DND-41 (cell line): Measurements from ENCODE around the gene ANKS1B.

Experiments
- ATAC-seq: fragments of 200-7000 bp; cut with Tn5 transposase; 3 replicates; pipeline ENCODE4 v1.9.1; 2021; ENCODE audit warnings: low read depth; ENCODE audit not compliant: insufficient read depth
- DNase-seq: peaks from one replicate; pipeline ENCODE4 v3.0.0-alpha.2; 2020
- H2AFZ ChIP-seq: 2 replicates; pipeline ENCODE4 v1.6.0; 2012; ENCODE audit warnings: low read depth, low read length
- H3K27ac ChIP-seq: 2 replicates; pipeline ENCODE4 v1.5.1; 2012; ENCODE audit warnings: low read length, inconsistent platforms
- H3K27me3 ChIP-seq: fragments of 200-600 bp; sonication (generic); 2 replicates; pipeline ENCODE4 v1.6.0; 2012; ENCODE audit warnings: low read length, mild to moderate bottlenecking, inconsistent platforms; ENCODE audit not compliant: insufficient read depth, poor library complexity
- H3K36me3 ChIP-seq: 2 replicates; pipeline ENCODE4 v1.5.1; 2012; ENCODE audit warnings: low read length, inconsistent platforms; ENCODE audit not compliant: insufficient read depth
- H3K4me1 ChIP-seq: 2 replicates; pipeline ENCODE4 v1.5.1; 2012; ENCODE audit warnings: mild to moderate bottlenecking, low read length; ENCODE audit not compliant: insufficient read depth
- H3K4me2 ChIP-seq: 2 replicates; pipeline ENCODE4 v1.6.0; 2012; ENCODE audit warnings: mild to moderate bottlenecking, moderate library complexity, low read length, inconsistent platforms; ENCODE audit not compliant: insufficient read depth
- H3K4me3 ChIP-seq, 2 experiments: fragments of 200-600 bp in 1 of 2; shearing (Covaris generic) in 1 of 2; 2 replicates each; pipeline ENCODE4 v1.5.1; 2012 to 2016; ENCODE audit warnings: inconsistent platforms in 2 of 2, low read length in 2 of 2, mild to moderate bottlenecking in 2 of 2, low read depth in 1 of 2, moderate library complexity in 1 of 2
- H3K79me2 ChIP-seq: 2 replicates; pipeline ENCODE4 v1.6.0; 2012; ENCODE audit warnings: low read length, inconsistent platforms; ENCODE audit not compliant: insufficient read depth
- H3K9ac ChIP-seq: 2 replicates; pipeline ENCODE4 v1.6.0; 2012; ENCODE audit warnings: low read depth, mild to moderate bottlenecking, inconsistent platforms, low read length, moderate library complexity
- H3K9me3 ChIP-seq: 2 replicates; pipeline ENCODE4 v1.5.1; 2012; ENCODE audit warnings: low read length, moderate library complexity, mild to moderate bottlenecking, inconsistent platforms; ENCODE audit not compliant: insufficient read depth, severe bottlenecking
- H4K20me1 ChIP-seq: 2 replicates; pipeline ENCODE4 v1.6.0; 2012; ENCODE audit warnings: low read length; ENCODE audit not compliant: insufficient read depth
- EZH2 ChIP-seq: IDR thresholded peaks from 3 replicates; pipeline ENCODE4 v1.6.1; 2012; ENCODE audit warnings: borderline replicate concordance, low read depth, mild to moderate bottlenecking, moderate library complexity, low read length, inconsistent platforms; ENCODE audit not compliant: severe bottlenecking
- TF ChIP-seq, protein P1 (sequence below): IDR thresholded peaks from 2 replicates; pipeline ENCODE4 v1.5.1; 2012; ENCODE audit warnings: borderline replicate concordance, low read length, moderate library complexity, mild to moderate bottlenecking; ENCODE audit not compliant: poor library complexity, severe bottlenecking; ENCODE audit errors: extremely low read depth

ANKS1B gene

GRCh38 chr12:99985129-99985570 lies 414 bp upstream of the ANKS1B start:
- Histone ChIP-seq H4K20me1 (no peaks in the 10 kb centered on the region), H3K4me3 (no peak overlapping the region), H3K27me3 (no peaks in the 10 kb centered on the region), H3K4me2 (no peak overlapping the region), H2AFZ (no peak overlapping the region), H3K4me1 (no peaks in the 10 kb centered on the region), H3K9ac (no peak overlapping the region), H3K36me3 (no peaks in the 10 kb centered on the region), H3K27ac (no peak overlapping the region), H3K79me2 (no peaks in the 10 kb centered on the region), H3K9me3 (no peaks in the 10 kb centered on the region)
- DNase-seq, result no peak
- TF ChIP-seq EZH2, result no peak
- TF ChIP-seq, protein P1, sequence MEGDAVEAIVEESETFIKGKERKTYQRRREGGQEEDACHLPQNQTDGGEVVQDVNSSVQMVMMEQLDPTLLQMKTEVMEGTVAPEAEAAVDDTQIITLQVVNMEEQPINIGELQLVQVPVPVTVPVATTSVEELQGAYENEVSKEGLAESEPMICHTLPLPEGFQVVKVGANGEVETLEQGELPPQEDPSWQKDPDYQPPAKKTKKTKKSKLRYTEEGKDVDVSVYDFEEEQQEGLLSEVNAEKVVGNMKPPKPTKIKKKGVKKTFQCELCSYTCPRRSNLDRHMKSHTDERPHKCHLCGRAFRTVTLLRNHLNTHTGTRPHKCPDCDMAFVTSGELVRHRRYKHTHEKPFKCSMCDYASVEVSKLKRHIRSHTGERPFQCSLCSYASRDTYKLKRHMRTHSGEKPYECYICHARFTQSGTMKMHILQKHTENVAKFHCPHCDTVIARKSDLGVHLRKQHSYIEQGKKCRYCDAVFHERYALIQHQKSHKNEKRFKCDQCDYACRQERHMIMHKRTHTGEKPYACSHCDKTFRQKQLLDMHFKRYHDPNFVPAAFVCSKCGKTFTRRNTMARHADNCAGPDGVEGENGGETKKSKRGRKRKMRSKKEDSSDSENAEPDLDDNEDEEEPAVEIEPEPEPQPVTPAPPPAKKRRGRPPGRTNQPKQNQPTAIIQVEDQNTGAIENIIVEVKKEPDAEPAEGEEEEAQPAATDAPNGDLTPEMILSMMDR, result no peak
- no peak for ATAC-seq

DNA sequence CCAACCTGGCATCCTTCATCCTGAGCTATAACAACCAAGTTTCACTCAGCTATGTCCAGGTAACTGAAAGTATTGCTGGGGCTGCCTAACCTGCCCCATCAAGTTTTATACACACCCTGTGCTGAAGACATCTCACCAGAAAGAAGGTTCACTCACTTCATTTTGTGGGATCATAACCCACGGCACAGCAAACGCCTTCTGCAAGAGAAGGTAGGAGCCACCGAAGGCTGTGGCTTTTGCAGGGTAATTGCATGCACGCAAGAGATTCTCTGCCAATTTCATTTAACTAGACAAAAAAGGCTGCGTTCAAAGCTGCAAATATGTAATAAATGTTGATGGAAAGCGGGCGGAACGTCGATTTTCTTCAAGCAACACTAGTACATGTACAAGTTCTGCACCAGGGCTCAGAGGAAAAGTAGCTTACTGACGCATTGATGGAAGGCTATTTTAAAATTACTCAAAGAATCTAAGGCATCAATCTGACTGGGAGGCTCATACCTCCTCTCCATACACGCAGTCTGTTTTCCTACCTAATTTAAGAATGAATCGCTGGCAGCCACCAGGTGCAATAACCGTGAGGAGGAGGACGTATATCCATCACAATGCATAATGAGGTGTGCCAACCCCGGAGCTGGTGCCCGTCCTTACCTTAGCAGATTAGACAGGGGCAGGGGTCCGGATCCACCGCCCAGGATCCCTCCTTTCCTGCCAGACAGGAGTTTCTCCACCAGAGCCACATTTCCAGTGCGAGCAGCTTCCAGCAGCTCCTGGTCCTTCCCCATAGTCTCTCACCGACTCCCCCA lies 1.1 kb downstream of the ANKS1B start:
- no peak for DNase-seq
- H3K9ac ChIP-seq, result no peak overlapping the region

DNA sequence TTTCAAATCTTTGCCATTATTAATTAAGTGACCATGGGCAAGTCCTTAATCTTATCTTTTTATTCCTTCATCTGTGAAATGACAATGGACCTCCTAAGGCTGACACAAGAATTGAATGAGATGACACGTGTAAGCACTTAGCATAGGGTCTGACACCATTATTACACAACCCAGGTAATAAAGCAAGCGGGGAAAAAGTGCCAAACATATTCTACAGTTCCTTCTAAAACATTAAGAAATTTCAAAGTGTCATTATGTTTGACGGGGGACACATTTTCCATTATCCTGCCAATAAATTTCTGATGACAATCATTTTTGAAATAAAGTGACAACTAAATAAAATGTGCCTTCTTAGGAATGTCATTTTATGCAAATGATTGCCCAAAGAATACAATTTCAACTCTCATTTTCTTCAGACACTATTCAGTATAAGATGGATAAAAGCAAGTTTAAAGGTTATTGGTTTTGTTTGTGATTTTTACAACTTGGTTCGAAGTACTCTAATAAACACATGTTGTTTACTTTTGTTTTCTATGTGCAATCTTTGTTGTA lies 3.0 kb downstream of the ANKS1B start:
- H3K4me1 ChIP-seq, result no peaks in the 10 kb centered on the region
- no peak for DNase-seq
- H4K20me1 ChIP-seq, result no peaks in the 10 kb centered on the region
- no peak for TF ChIP-seq EZH2
- TF ChIP-seq, protein P1, result no peak
- no peak overlapping the region for H3K4me2 ChIP-seq
- H3K79me2 ChIP-seq, result no peaks in the 10 kb centered on the region
- no peak overlapping the region for H2AFZ ChIP-seq
- no peaks in the 10 kb centered on the region for H3K27me3 ChIP-seq
- H3K36me3 ChIP-seq, result no peaks in the 10 kb centered on the region
- H3K27ac ChIP-seq, result no peak overlapping the region
- no peak overlapping the region for H3K4me3 ChIP-seq
- H3K9ac ChIP-seq, result no peak overlapping the region
- H3K9me3 ChIP-seq, result no peaks in the 10 kb centered on the region
- ATAC-seq, result no peak

More for the DNA sequence above, 1.1 kb downstream of the ANKS1B start:
- Histone ChIP-seq H3K9me3 (no peaks in the 10 kb centered on the region), H3K4me1 (no peaks in the 10 kb centered on the region), H3K4me2 (no peak overlapping the region), H4K20me1 (no peaks in the 10 kb centered on the region), H3K36me3 (no peaks in the 10 kb centered on the region), H3K27ac (no peak overlapping the region), H3K27me3 (no peaks in the 10 kb centered on the region), H3K4me3 (no peak overlapping the region), H3K79me2 (no peaks in the 10 kb centered on the region), H2AFZ (no peak overlapping the region)
- TF ChIP-seq, protein P1, result no peak
- TF ChIP-seq EZH2, result no peak
- ATAC-seq, result no peak

DNA sequence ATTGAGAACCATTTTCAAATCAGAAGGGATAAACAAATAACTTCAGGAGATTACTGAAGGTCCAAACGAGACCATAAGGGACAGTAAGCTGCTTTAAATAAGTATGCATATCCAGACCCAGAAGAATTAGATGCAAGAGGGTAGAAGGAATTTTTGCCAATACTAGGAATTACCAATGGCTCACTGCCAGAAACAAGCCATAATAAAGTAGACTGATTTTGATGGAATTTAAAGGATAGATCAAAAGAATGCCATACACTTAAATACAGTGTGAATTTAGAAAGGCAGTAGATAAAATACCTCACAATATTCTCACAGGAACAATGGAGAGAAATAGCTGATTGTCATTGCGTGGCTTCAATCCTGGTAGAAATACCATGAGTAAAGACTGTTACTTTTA lies 5.3 kb downstream of the ANKS1B start:
- no peak for DNase-seq
- TF ChIP-seq EZH2, result no peak
- TF ChIP-seq, protein P1, result no peak
- no peaks in the 10 kb centered on the region for H3K4me1 ChIP-seq
- no peaks in the 10 kb centered on the region for H3K36me3 ChIP-seq
- H3K4me3 ChIP-seq, result no peak overlapping the region
- H3K9me3 ChIP-seq, result no peaks in the 10 kb centered on the region
- no peak overlapping the region for H3K27ac ChIP-seq
- no peak overlapping the region for H2AFZ ChIP-seq
- no peaks in the 10 kb centered on the region for H3K27me3 ChIP-seq
- no peak overlapping the region for H3K4me2 ChIP-seq
- no peak overlapping the region for H3K9ac ChIP-seq
- ATAC-seq, result no peak
- H4K20me1 ChIP-seq, result no peaks in the 10 kb centered on the region
- H3K79me2 ChIP-seq, result no peaks in the 10 kb centered on the region
